WTC11 (cell line): ENCODE measurements around the gene AASDHPPT. TPM values are rescaled to one million over a fixed set of nuclear protein-coding genes. Genes with fewer than 3 reads are reported as not detected.

Source experiments
- ATF3 ChIP-seq: sonication (generic); formaldehyde crosslinking; conservative IDR thresholded peaks from 2 replicates; pipeline ENCODE4 v1.8.1; 2022; ENCODE audit warnings: mild to moderate bottlenecking, missing genetic modification reagents
- ATF6 ChIP-seq: sonication (generic); formaldehyde crosslinking; IDR thresholded peaks from 2 replicates; pipeline ENCODE4 v1.8.1; 2023; ENCODE audit warnings: mild to moderate bottlenecking, missing genetic modification reagents
- CDX4 ChIP-seq: fragments of 250-450 bp; sonication (Bioruptor Pico); IDR thresholded peaks from 2 replicates; pipeline ENCODE4 v1.9.0; 2021; ENCODE audit warnings: moderate library complexity, mild to moderate bottlenecking, inconsistent platforms, borderline replicate concordance
- E2F4 ChIP-seq: sonication (generic); formaldehyde crosslinking; IDR thresholded peaks from 2 replicates; pipeline ENCODE4 v1.8.1; 2022; ENCODE audit warnings: low read depth, mild to moderate bottlenecking, moderate library complexity, missing genetic modification reagents, borderline replicate concordance
- E2F5 ChIP-seq: sonication (generic); formaldehyde crosslinking; IDR thresholded peaks from 2 replicates; pipeline ENCODE4 v1.8.1; 2022; ENCODE audit warnings: mild to moderate bottlenecking, moderate library complexity, missing genetic modification reagents
- FOXK1 ChIP-seq: sonication (generic); formaldehyde crosslinking; IDR thresholded peaks from 2 replicates; pipeline ENCODE4 v1.8.0; 2022; ENCODE audit warnings: mild to moderate bottlenecking, moderate library complexity, missing genetic modification reagents
- FOXP1 ChIP-seq: sonication (generic); formaldehyde crosslinking; IDR thresholded peaks from 2 replicates; pipeline ENCODE4 v1.8.0; 2022; ENCODE audit warnings: missing genetic modification reagents, mild to moderate bottlenecking, moderate library complexity, borderline replicate concordance
- GRHL2 ChIP-seq: fragments of 250-450 bp; sonication (Bioruptor Pico); IDR thresholded peaks from 2 replicates; pipeline ENCODE4 v1.8.0; 2022; ENCODE audit warnings: mild to moderate bottlenecking, moderate library complexity; ENCODE audit not compliant: insufficient replicate concordance, severe bottlenecking
- IRF1 ChIP-seq: sonication (generic); formaldehyde crosslinking; IDR thresholded peaks from 2 replicates; pipeline ENCODE4 v1.8.0; 2023; ENCODE audit warnings: missing genetic modification reagents
- MLX ChIP-seq: sonication (generic); formaldehyde crosslinking; IDR thresholded peaks from 2 replicates; pipeline ENCODE4 v1.8.1; 2023; ENCODE audit warnings: mild to moderate bottlenecking, missing genetic modification reagents, moderate library complexity
- NR3C1 ChIP-seq: sonication (generic); formaldehyde crosslinking; conservative IDR thresholded peaks from 2 replicates; pipeline ENCODE4 v1.8.1; 2023; ENCODE audit warnings: low read depth, mild to moderate bottlenecking, missing genetic modification reagents
- PRDM15 ChIP-seq: sonication (generic); formaldehyde crosslinking; IDR thresholded peaks from 2 replicates; pipeline ENCODE4 v1.8.0; 2022; ENCODE audit warnings: missing genetic modification reagents
- PREB ChIP-seq: sonication (generic); formaldehyde crosslinking; IDR thresholded peaks from 2 replicates; pipeline ENCODE4 v1.8.1; 2022; ENCODE audit warnings: mild to moderate bottlenecking, missing genetic modification reagents, moderate library complexity, borderline replicate concordance
- SOX15 ChIP-seq: fragments of 250-450 bp; sonication (Bioruptor Pico); IDR thresholded peaks from 2 replicates; pipeline ENCODE4 v1.9.0; 2021; ENCODE audit warnings: mild to moderate bottlenecking
- TP53 ChIP-seq: sonication (generic); formaldehyde crosslinking; IDR thresholded peaks from 2 replicates; pipeline ENCODE4 v1.8.1; 2023; ENCODE audit warnings: mild to moderate bottlenecking, missing genetic modification reagents
- USF1 ChIP-seq: sonication (generic); formaldehyde crosslinking; IDR thresholded peaks from 2 replicates; pipeline ENCODE4 v1.8.0; 2022; ENCODE audit warnings: mild to moderate bottlenecking, missing genetic modification reagents
- USF2 ChIP-seq: sonication (generic); formaldehyde crosslinking; IDR thresholded peaks from 2 replicates; pipeline ENCODE4 v1.8.1; 2023; ENCODE audit warnings: mild to moderate bottlenecking, missing genetic modification reagents, moderate library complexity
- ZNF219 ChIP-seq: sonication (generic); formaldehyde crosslinking; IDR thresholded peaks from 2 replicates; pipeline ENCODE4 v1.8.0; 2023; ENCODE audit warnings: missing genetic modification reagents, mild to moderate bottlenecking, borderline replicate concordance
- ZNF263 ChIP-seq: sonication (generic); formaldehyde crosslinking; IDR thresholded peaks from 2 replicates; pipeline ENCODE4 v1.8.1; 2022; ENCODE audit warnings: low read depth, mild to moderate bottlenecking, moderate library complexity, missing genetic modification reagents
- ZNF512 ChIP-seq: sonication (generic); formaldehyde crosslinking; IDR thresholded peaks from 2 replicates; pipeline ENCODE4 v1.8.1; 2022; ENCODE audit warnings: missing genetic modification reagents, borderline replicate concordance
- total RNA-seq: library from RNA; stranded (reverse); gene quantifications from 3 replicates; pipeline ENCODE4 v1.2.3, GENCODE V29; 2021

AASDHPPT gene
- total RNA-seq, 1 experiment from 2014 or later = 37.0 TPM

GRCh38 chr11:106077609-106078455, at the start of gene AASDHPPT (continued):
- TF ChIP-seq PREB (no peak), E2F5 (CRISPR knock-in tag) (no peak), ATF6 (CRISPR knock-in tag) (no peak), ZNF219 (no peak), ZNF512 (CRISPR knock-in tag) (no peak), NR3C1 (no peak), TP53 (no peak; the same call in 1 of the 2 replicates), FOXP1 (CRISPR knock-in tag) (peak; percentile 92), ATF3 (CRISPR knock-in tag) (no peak), FOXK1 (peak; percentile 77; the same call in 1 of the 2 replicates), MLX (no peak), GRHL2 (CRISPR knock-in tag) (no peak), SOX15 (CRISPR knock-in tag) (no peak), USF2 (CRISPR knock-in tag) (no peak), ZNF263 (no peak), E2F4 (CRISPR knock-in tag) (no peak), CDX4 (CRISPR knock-in tag) (no peak), IRF1 (no peak), PRDM15 (no peak), USF1 (no peak)
